IPS-NIHi11 (cell line): Measurements from ENCODE around the gene ALKBH7.
A peak's percentile ranks its signal among the peaks of the same experiment; 100 is the strongest.

Source experiments
- DNase-seq: peaks from one replicate; pipeline ENCODE4 v3.0.0; 2012; ENCODE audit warnings: mixed read lengths, low spot score

Gene ALKBH7

DNA sequence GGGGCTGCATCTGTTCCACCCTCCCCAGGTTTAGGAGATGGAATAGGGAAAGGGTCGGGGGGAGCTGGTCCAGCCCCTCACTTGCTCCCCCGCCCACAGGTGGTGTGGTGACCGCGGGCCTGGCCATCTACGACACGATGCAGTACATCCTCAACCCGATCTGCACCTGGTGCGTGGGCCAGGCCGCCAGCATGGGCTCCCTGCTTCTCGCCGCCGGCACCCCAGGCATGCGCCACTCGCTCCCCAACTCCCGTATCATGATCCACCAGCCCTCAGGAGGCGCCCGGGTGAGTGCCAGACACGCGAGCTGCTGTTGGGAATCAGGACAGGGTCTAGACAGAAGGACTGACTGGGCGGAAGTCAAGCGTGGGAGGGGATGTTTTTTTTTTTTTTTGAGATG is 8.2 kb upstream of the ALKBH7 start:
- no peak for DNase-seq

DNA sequence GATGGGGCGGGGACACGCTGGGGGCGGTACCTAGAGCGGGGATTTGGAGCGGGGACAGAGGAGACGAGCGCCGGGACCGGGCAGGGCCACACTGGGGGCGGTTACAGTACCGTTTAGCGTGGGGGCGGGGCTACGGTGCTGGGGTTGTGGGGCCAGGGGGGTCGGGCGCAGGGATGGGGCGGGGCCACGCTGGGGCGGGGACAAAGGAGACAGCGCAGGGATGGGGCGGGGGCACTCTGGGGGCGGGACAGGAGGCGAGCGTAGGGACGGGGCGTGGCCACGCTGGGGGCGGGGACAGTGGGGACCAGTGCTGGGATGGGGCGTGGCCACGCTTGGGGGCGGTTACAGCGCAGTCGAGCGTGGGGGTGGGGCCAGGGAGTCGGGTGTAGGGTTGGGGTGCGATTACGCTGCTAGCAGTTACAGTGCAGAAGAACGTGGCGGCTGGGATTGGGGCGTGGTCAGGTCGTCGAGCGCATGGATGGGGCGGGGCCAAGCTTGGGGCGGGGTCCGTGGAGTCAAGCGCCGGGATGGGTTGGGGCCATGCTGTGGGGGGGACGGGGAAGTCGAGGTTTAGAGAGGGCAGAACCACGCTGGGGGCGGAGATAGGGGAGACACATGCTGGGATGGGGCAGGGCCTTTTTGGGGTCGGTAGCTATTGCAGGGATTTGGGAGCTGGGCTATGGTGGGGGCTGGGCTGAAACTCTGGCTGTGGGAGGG is 660 bp downstream of the ALKBH7 start:
- peak; percentile 90 for DNase-seq

DNA sequence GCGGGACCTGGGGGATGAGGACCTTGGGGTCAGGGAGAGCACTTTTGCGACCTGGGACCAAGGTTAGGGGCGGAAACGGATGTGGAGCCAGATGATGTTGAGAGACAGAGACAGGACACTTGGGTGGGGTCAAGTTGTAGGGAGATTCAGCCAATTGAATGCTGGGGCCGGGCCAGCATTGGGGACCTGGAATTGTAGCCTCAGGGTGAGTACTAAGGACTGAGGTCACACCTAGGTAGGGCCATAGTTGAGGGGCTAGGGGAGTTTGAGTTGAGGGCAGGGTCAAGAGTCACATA is 1.2 kb downstream of the ALKBH7 start:
- DNase-seq = no peak

DNA sequence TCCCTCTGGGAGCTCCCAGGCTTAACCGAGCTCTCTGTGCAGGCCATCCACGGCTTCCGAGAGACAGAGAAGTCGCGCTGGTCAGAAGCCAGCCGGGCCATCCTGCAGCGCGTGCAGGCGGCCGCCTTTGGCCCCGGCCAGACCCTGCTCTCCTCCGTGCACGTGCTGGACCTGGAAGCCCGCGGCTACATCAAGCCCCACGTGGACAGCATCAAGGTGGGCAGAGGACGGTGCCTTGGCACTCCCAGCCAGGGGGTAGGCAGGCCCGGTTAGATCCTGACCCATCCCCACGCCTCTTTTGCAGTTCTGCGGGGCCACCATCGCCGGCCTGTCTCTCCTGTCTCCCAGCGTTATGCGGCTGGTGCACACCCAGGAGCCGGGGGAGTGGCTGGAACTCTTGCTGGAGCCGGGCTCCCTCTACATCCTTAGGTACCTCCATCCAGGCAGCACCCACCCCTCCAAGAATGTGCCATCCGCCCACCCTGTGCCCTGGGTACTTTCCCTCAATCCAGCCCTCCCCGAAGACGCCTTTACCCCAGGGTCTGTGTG is 1.6 kb downstream of the ALKBH7 start:
- no peak for DNase-seq

DNA sequence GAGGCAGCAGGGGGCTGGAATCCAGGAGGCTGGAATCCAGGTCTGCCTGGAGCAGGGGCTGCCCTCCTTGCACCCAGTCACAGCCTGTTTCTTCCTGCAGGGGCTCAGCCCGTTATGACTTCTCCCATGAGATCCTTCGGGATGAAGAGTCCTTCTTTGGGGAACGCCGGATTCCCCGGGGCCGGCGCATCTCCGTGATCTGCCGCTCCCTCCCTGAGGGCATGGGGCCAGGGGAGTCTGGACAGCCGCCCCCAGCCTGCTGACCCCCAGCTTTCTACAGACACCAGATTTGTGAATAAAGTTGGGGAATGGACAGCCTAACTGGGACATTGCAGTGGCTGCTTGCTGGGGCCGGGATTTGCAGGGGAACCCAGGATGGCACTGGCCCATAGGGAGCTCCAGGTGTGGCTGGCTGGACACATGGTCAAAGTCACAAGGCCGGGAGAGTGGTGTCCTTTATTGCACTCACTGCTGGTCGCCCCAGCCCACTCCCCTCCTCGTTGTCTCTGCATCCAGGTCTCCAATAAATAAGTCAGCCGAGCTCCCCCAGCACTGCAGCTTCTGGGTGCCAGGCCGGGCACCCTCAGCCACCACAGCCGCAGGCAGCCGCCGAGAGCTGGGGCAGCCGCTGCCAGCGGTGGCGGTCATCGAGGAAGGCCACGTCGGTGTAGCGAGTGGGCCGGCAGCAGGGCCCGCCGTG is 2.3 kb downstream of the ALKBH7 start:
- DNase-seq = no peak

DNA sequence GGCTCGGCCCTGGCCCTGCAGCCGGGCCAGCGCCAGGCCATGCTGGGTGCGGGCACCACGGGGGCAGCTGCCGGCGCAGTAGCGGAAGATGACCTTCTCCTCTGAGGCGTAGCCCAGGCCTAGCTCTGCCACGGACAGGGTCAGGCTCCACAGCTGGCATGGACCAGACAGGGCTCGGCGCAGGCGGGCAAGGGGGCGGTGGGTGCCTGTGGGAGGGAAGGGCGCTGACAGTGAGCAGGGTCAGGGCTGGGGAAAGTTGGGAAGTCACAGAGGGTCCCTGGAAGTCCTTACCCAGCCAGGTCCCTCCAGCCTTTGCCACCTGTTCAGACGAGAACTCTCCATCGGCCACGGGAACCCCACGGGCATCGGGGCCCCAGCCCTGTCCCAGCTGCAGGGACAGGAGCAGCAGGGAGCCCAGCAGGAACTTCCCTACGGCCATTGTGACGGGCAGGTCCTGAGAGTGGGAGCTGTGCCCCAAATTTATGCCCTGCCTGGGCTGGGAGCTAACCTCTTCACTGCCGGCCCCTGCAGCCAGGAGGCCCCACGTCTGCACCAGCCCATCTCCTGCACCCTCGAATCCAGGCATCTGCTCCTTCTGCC is 2.9 kb downstream of the ALKBH7 start, which contains the start of gene PSPN:
TSS of gene PSPN (minus strand) at position 523 of the 600 bp plus-strand sequence. CDS start at position 439, 84 bp downstream.
- DNase-seq = no peak

DNA sequence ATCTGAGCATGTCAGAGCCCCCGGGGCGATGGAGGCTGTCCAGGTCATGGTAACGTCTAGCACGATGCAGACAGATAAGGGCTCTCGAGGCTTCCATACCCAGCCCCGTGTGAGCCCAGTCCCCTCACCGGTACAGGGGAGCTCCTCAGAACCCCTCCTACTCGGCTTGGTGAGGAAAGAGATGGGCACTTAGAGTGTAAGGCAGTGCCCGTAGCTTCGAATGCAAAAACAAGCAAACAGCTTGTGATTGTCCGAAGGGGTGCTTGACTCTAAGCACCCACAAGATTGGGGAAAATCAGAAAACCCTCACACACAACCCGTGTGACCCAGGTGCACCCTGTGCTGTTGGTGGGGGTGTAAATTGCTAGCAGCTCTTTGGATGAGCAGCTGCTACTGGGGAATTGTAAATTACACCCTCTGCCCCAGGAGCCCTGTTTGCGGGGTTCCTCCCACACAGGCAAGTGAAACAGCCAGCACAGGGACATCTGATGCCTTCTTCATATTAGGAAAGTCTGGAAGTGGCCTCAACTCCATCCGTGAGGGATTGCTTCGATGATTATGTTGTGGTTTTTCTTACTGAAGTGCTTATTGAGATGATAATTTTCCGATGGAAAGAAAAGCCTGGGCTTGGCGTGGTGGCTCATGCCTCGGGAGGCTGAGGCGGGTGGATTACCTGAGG is 4.1 kb downstream of the ALKBH7 start:
- no peak for DNase-seq

DNA sequence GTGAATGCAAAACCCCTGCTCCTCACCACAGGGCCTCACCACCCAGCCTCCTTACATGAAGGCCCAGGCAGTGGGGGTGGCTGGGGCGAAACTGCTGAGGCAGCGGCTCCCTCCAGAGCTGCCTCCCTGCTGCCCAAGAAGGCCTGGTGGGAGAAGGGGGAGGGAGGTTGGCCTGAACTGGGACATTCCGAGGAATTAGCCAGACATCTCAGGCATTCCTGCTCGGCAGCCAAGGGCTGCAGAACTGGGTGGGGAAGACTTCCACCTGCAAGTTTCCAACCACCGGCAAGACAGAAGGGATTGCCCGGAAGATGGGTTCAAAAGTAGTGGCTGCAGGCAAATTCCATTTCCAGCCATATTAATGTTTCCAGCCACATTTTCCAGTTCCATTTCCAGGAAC is 5.4 kb downstream of the ALKBH7 start:
- DNase-seq = no peak

DNA sequence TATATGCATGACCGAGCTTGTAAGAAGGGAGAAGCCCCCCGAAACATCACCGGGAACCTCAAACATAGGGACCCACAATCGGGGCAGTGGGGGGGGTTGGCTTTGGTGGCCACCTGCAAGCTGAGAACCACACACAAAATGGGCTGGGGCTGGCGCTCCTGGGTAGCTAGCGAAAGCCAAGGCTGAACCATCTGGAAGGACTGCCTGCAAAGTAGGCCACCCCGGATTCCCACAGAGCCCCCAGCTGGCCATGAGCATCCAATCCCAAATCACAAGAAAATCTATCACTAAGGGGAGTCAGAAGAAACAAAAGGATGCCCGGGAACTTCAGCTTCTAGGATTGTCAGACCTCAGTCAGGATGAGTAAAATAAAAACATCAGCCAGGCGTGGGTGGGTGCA is 5.9 kb downstream of the ALKBH7 start:
- DNase-seq = no peak

DNA sequence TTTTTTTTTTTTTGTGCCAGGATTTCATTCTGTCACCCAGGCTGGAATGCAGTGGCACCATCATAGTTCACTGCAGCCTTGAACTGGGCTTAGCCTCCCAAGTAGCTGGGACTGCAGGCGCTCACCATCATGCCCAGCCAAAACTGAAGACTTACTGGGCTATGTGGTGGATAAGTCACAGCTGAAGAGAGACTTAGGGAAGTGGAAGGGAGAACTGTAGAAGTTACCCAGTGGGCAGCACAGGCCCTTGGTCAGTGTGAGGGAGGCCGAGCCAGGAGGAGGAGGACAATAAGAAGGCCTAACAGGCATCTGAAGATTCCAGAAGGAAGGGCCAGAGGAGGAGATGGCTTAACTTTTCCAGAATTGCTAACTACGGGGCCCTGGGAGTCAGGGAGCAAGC is 7.2 kb downstream of the ALKBH7 start:
- no peak for DNase-seq

DNA sequence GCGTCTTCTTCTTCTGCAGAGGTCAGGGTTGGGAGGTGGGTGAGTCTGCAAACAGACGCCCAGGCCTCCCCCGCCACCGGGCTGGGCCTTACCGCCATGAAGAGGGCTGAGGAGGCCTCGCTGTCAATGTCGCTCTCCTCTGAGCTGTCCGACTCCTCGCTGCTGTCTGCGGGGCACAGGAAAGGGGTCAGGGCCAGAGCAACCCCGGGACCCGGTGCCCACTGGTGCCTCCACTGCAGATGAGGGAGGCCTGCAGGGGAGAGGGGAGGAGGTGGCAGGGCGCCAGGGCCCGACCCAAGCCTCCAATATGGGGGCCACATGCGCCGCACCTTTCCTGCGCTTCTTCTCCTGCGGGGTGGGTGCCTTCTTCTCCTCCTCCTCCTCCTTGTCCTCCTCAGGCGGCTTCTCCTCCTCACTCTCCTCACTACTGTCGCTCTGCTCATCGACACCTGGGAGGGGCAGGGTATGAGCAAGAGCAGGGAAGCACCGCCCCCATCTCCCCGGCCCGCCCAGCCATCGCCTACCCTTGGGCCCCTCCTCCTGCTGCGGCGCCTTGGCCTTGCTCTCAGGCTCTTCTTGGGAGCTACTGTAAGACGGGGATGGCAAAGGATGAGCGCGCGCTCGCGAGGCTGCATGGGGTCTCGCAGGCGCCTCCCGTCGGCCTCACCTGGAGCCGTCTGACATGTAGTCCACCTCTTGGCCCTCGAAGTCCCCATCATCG is 8.6 kb downstream of the ALKBH7 start:
- DNase-seq = no peak

DNA sequence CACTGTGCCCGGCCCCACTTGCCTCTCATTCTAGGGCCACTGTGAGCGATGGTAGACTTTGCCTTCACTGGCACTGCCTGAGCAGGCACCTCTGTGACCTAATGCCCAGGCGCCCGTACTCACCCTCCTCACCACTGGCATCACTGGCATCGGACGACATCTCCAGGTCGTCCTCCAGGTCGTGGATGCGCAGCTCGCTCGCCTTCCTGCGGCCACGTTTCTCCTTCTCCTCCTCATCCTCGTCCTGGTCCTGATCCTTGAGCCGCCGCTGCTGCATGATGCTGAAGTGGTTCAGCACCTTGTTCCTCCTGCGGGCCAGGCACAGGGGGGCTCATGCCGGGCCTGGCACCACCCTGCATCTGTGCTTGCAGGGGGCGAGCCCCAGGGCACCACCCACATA is 10.6 kb downstream of the ALKBH7 start:
- DNase-seq = no peak

DNA sequence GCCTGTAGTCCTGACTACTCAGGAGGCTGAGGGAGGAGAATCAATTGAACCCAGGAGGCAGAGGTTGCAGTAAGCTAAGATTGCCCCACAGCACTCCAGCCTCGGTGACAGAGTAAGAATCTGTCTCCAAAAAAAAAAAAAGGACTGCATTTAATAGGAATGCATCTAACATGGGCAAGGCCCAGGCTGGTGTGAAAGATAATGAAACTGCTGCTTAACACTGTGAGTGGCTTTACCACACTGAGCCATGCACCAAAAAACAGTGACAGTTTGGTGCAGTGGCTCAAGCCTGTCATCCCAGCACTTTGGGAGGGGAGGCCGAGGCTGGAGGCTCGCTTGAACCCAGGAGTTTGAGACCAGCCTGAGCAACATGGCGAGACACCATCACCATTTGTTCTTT is 11.8 kb downstream of the ALKBH7 start:
- DNase-seq = no peak

DNA sequence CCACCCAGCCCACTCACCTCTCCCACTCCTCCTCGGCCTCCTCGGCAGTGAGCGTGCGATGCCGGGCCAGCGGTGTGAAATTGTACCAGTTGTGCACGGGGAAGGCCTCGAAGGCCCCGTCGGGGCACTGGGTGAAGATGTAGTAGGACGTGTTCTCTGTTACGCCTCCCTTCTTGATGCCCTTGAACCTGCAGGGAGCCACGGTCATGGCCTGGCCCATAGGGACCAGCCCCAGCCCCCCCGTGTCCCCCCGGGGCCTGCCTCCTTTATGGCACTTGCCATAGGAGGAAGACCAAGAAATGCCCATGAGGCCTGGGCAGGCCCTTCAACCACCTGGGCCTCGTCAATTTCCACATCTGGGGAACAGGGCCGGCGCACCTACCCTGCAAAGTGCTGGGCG is 14.8 kb downstream of the ALKBH7 start:
- no peak for DNase-seq

DNA sequence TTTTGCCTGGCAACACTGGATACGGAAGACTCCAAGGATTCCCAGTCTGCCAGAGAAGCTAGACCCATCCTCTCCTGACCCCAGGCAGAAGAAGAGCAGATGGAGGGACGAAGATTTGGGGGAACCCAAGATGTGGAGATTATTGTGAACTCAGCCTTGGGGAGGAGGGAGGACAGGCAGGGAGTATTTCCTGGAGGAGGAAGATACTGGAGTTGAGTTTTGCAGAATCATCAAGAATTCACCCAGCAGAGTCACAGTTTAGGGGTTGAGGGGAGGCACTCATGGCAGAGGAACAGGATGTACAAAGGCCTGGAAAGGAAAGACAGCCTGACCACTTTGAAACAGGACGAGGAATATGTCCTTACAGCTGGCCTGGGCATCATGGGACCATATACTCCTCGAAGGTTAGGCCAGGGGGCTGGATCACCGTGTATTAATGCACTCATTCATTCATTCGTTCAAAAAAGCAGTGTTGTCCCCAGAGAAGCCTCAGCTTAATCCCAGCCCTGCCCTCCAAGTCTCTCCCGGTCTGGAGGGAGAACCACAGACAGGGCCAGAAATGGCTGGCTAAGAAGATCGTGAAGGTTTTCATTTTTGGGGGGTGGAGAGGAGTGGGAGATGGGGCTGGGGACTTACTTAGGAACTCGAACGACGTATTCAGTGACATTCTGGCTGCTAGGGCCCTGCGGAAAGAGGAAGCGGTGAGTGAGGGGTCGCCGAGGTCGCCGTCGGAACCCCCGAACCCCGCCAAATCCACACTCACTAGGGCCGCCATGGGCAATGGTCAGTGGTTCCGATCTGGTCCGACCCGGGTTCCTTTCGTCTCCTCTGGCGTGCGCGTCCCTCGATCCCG is 19.9 kb downstream of the ALKBH7 start:
- peak; percentile 3 for DNase-seq

DNA sequence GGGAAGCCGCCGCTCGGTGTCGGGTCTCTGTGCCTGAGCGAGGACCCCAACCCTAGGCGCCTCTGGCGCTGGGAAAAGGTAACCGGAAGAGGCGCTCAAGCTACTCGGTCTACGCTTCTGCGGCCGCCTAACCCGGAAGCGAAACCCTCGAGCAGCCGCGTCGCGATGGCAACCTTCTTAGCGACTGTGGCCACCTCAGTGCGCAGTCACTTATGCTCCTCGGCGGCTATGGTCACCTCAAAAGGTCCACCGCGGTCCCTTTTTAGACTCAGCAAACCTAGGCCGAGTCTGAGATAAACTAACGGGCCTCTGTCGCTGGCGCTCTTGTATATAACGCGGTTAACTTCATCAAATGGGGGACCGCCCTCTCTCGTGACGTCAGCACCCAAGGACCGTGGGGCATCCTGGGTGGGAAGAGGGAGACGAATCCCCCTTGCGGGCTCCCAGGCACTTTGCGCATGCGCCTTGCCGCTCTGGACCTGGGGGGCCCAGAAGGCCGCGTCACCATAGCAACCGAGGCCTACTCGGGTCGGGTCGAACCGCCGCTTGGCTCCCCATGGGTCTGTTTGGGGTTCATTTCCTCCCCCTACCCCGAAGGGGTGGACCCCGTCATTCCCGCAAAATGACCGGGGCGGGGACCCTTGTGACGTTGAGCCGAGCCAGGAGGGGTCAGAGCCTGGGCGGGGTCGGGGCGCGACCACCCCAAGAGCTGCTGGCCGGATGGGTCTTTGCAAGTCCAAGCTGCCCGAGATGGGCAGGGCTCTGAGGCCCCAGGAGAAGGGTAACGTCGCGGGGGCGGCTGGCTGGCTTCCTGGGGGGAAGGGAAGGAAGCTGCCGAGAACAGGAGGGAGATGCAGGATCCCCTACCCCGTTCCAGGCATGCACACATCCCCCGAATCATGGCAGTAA is 20.7 kb downstream of the ALKBH7 start, which contains the start of gene GTF2F1:
TSS of gene GTF2F1 (minus strand) at position 91 of the 909 bp plus-strand sequence. CDS start 169 bp downstream, outside the sequence.
- DNase-seq = peak; percentile 96

DNA sequence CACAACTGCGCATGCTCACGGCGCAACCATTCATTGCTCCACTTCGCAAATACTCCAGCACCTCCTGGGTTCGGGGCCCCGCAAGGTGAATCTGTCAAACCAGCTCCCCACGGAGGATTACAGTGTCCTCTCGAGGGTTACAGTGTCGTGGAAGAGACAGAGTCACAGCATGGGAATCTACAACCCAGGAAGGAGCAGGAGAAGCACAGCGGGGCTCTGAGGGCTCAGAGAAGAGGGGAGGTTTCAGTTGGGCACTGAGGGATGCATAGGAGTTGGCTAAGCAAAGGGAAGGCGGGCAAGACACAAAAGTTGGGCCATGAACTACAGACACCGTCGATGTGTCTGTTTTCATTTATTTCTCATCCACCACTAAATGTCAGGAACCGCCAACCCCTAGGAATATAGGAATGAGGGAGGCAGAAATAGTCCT is 21.4 kb downstream of the ALKBH7 start:
- DNase-seq = no peak

DNA sequence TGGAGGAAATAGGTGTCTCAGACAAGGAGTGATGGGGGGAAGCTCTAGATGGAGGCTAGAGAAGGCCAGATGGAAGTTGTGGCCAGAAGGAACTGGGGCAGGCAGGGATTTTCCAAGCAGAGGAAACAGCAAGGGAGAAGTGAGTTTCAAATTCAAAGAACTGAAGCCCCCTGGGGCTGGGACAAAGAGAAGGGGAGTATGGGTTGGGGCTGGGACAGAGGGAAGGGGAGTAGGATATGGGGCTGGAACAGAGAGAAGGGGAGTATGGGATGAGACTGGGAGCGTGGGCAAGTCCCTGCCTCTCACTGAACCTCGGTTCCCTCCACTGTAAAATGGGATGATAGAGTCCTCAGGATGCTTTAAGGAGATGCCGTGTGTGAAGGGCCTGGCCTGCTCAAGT is 22.2 kb downstream of the ALKBH7 start:
- DNase-seq = peak; percentile 44

DNA sequence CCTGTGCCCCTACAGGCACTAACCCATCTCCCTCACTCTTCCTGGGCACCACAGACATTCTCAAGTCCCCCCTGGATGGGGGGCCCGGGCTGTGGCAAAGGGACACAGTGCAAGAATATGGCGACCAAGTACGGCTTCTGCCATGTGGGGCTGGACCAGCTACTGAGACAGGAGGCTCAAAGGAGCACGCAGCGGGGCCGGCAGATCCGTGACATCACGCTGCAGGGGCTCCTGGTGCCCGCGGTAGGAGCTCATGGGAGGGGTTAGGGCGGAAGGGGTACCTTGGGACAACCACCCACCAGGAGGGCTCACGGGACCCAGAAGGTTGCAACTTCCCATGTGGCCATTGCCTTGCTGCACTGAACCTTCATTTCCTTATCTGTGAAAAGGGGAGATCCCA is 23.7 kb downstream of the ALKBH7 start:
- no peak for DNase-seq
